K562 (cell line): Measurements from ENCODE around the gene HOXB4. TPM values are rescaled to one million over a fixed set of nuclear protein-coding genes. Genes with fewer than 3 reads are reported as not detected.

Experiments
- AFF1 ChIP-seq, 2 experiments: fragments of 450-650 bp; IDR thresholded peaks; 2 replicates each; pipeline ENCODE4 v1.6.1; 2018; ENCODE audit warnings: mild to moderate bottlenecking in 2 of 2, low read depth in 1 of 2; ENCODE audit not compliant: partially characterized antibody in 2 of 2
- ASH1L ChIP-seq: fragments of 450-650 bp; IDR thresholded peaks from 2 replicates; pipeline ENCODE4 v1.6.1; 2018; ENCODE audit warnings: borderline replicate concordance, mild to moderate bottlenecking, low read depth; ENCODE audit not compliant: partially characterized antibody
- CTBP1 ChIP-seq: fragments of 450-650 bp; IDR thresholded peaks from 2 replicates; pipeline ENCODE4 v1.6.1; 2016; ENCODE audit warnings: borderline replicate concordance
- DEAF1 ChIP-seq: fragments of 450-650 bp; formaldehyde crosslinking; IDR thresholded peaks from 2 replicates; pipeline ENCODE4 v1.4.0; 2020; ENCODE audit warnings: mild to moderate bottlenecking, moderate library complexity
- ETV1 ChIP-seq: fragments of 450-650 bp; conservative IDR thresholded peaks from 2 replicates; pipeline ENCODE4 v1.6.1; 2016; ENCODE audit warnings: missing genetic modification characterization, control low read depth, low read depth, missing compliant biosample characterization
- GTF2F1 ChIP-seq: IDR thresholded peaks from 2 replicates; pipeline ENCODE4 v1.6.1; 2011; ENCODE audit warnings: low read depth, low read length, improper control_type of control experiment
- HEY1 ChIP-seq: fragments of 250-450 bp; sonication (Bioruptor Pico); IDR thresholded peaks from 2 replicates; pipeline ENCODE4 v1.5.0; 2020; ENCODE audit warnings: mild to moderate bottlenecking, moderate library complexity, borderline replicate concordance
- MEIS2 ChIP-seq: fragments of 450-650 bp; IDR thresholded peaks from 2 replicates; pipeline ENCODE4 v1.6.1; 2014; ENCODE audit warnings: mild to moderate bottlenecking; ENCODE audit not compliant: partially characterized antibody
- NCOR1 ChIP-seq: fragments of 450-650 bp; IDR thresholded peaks from 2 replicates; pipeline ENCODE4 v1.6.1; 2016; ENCODE audit warnings: mild to moderate bottlenecking, moderate library complexity
- RAD21 ChIP-seq, 2 experiments: fragments of 250-450 bp in 1 of 2; fragments of 450-650 bp in 1 of 2; sonication (Bioruptor Pico) in 1 of 2; formaldehyde crosslinking in 1 of 2; IDR thresholded peaks in 1 of 2; conservative IDR thresholded peaks in 1 of 2; 2 replicates each; pipeline versions ENCODE4 v1.4.0 to v1.8.0; 2020 to 2022; ENCODE audit warnings: mild to moderate bottlenecking in 2 of 2, moderate library complexity in 1 of 2
- RAD51 ChIP-seq: fragments of 450-650 bp; IDR thresholded peaks from 2 replicates; pipeline ENCODE4 v1.7.1; 2016; ENCODE audit warnings: low read depth, mild to moderate bottlenecking, borderline replicate concordance
- ZBTB49 ChIP-seq: sonication (generic); formaldehyde crosslinking; IDR thresholded peaks from 2 replicates; pipeline ENCODE4 v1.8.0; 2022; ENCODE audit warnings: missing genetic modification reagents, mild to moderate bottlenecking, borderline replicate concordance
- ZNF212 ChIP-seq: fragments of 450-650 bp; formaldehyde crosslinking; IDR thresholded peaks from 2 replicates; pipeline ENCODE4 v1.4.0; 2020; ENCODE audit warnings: mild to moderate bottlenecking
- ZNF384 ChIP-seq: IDR thresholded peaks from 2 replicates; pipeline ENCODE4 v1.6.1; 2012; ENCODE audit warnings: low read depth, low read length, improper control_type of control experiment
- polyA plus RNA-seq, 8 experiments: library from polyadenylated mRNA; depleted of rRNA in 4 of 8; stranded (reverse) in 5 of 8; unstranded in 3 of 8; fragments of >200 nt; fragmentation: Nextera tagmentation in 2 of 8; fragmentation: Illumina TruSeq in 1 of 8; extraction: Ambion mirVana in 2 of 8; extraction: Trizol in 1 of 8; gene quantifications; 2 replicates each; pipeline versions ENCODE4 v1.2.1 to v1.2.3, GENCODE V29; 2011 to 2014; ENCODE audit warnings: inconsistent platforms in 1 of 8, missing spikeins in 1 of 8
- total RNA-seq, 7 experiments: library from RNA; depleted of rRNA in 6 of 7; stranded (reverse); fragments of >200 nt in 6 of 7; fragmentation: Illumina TruSeq in 2 of 7; extraction: Trizol in 2 of 7; gene quantifications; 2 replicates each; pipeline versions ENCODE4 v1.2.1 to v1.2.3, GENCODE V29; 2011 to 2021; ENCODE audit warnings: low replicate concordance in 1 of 7
- TF ChIP-seq, protein P1 (sequence below): fragments of 450-650 bp; IDR thresholded peaks from 2 replicates; pipeline ENCODE4 v1.6.1; 2016; ENCODE audit warnings: antibody characterized with exemption

The HOXB4 gene
- total and polyA plus RNA-seq, 9 of the 15 experiments (the other 6 are each of a cell fraction or from before 2014, with no cell fraction given) = 1.6 to 34.9 (median 14.9) TPM

GRCh38 chr17:48546924-48547807 lies 31.0 kb downstream of the HOXB4 start (continued):
- TF ChIP-seq ZBTB49 (CRISPR knock-in tag) (no peak), MEIS2 (peak; percentile 94), ZNF384 (no peak), ASH1L (no peak), HEY1 (CRISPR knock-in tag) (peak; percentile 35; the same call in 1 of the 2 replicates), AFF1 (IDR thresholded peaks at IDR 0.05; ENCODE audit: low read depth in 1 of 2, partially characterized antibody in 2 of 2) (peak; percentile 29 to 49), ETV1 (tag) (peak; percentile 89), DEAF1 (CRISPR knock-in tag) (peak; percentile 12; the same call in 1 of the 2 replicates), RAD21 (CRISPR knock-in tag; conservative IDR thresholded peaks at IDR 0.05 in 1 of 2, IDR thresholded peaks at IDR 0.05 in 1 of 2) (peak in 1 of 2 experiments; percentile 22; a peak in 1 of 4 replicates), RAD51 (0 out of 2 replicates have a peak, but pooled peaks have one; percentile 6), ZNF212 (CRISPR knock-in tag) (peak; percentile 87; the same call in 1 of the 2 replicates), NCOR1 (peak; percentile 87), GTF2F1 (peak; percentile 66; the same call in 1 of the 2 replicates), CTBP1 (no peak)
- TF ChIP-seq, protein P1, sequence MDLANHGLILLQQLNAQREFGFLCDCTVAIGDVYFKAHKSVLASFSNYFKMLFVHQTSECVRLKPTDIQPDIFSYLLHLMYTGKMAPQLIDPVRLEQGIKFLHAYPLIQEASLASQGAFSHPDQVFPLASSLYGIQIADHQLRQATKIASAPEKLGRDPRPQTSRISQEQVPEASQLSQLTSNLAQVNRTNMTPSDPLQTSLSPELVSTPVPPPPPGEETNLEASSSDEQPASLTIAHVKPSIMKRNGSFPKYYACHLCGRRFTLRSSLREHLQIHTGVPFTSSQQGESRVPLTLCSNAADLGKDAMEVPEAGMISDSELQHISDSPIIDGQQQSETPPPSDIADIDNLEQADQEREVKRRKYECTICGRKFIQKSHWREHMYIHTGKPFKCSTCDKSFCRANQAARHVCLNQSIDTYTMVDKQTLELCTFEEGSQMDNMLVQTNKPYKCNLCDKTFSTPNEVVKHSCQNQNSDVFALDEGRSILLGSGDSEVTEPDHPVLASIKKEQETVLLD = peak; percentile 58; the same call in 1 of the 2 replicates
